A549 (cell line): ENCODE data around the gene ARHGEF3. TPM values are rescaled to one million over a fixed set of nuclear protein-coding genes. Genes with fewer than 3 reads are reported as not detected.
A peak's percentile ranks its signal among the peaks of the same experiment; 100 is the strongest.

Experiments used
- ATAC-seq, 2 experiments: fragments of 200-7000 bp in 1 of 2; fragments of >200 bp in 1 of 2; cut with Nextera tagmentation in 1 of 2; cut with Tn5 transposase in 1 of 2; 3 replicates each; pipeline versions ENCODE4 v1.8.0 to v1.9.1; 2018 to 2020; ENCODE audit warnings: mild to moderate bottlenecking in 1 of 2, moderate library complexity in 1 of 2
- CTCF ChIA-PET: fragments of 300-600 bp; sonication (Branson Sonifier 250); formaldehyde crosslinking; extraction: SDS; loops from one replicate; lab custom pipeline; 2021; ENCODE audit warnings: antibody characterized with exemption, inconsistent platforms; lab: Yijun Ruan, JAX
- POLR2A ChIA-PET: fragments of 350-600 bp; formaldehyde crosslinking; extraction: SDS; loops from one replicate; lab custom pipeline; 2021; ENCODE audit warnings: antibody characterized with exemption, inconsistent platforms; lab: Yijun Ruan, JAX
- DNase-seq, 2 experiments: peaks; one replicate each; pipeline versions ENCODE4 v3.0.0 to v3.0.0-alpha.2; 2011 to 2016; ENCODE audit warnings: low read depth in 1 of 2, low spot score in 1 of 2
- FAIRE-seq: peaks from 2 replicates; lab custom pipeline; 2011; peaks lifted over from hg19 to GRCh38; lab: Jason Lieb, UNC
- H3K27ac ChIP-seq, 2 experiments: fragments of >200 bp; sonication (Bioruptor Twin); formaldehyde crosslinking; 3 replicates each; pipeline ENCODE4 v1.5.1; 2016 to 2017
- H3K4me1 ChIP-seq: fragments of >200 bp; sonication (Bioruptor Twin); formaldehyde crosslinking; 3 replicates; pipeline ENCODE4 v1.6.1; 2016
- H3K4me2 ChIP-seq: fragments of >200 bp; sonication (Bioruptor Twin); formaldehyde crosslinking; 3 replicates; pipeline ENCODE4 v1.6.1; 2016
- H3K4me3 ChIP-seq: fragments of >200 bp; sonication (Bioruptor Twin); formaldehyde crosslinking; 3 replicates; pipeline ENCODE4 v1.5.1; 2016
- H3K9me3 ChIP-seq: fragments of >200 bp; sonication (Bioruptor Twin); formaldehyde crosslinking; 3 replicates; pipeline ENCODE4 v1.6.1; 2016
- ATOH8 ChIP-seq: fragments of 250-450 bp; sonication (Bioruptor Pico); IDR thresholded peaks from 2 replicates; pipeline ENCODE4 v1.5.0; 2020; ENCODE audit warnings: low read depth, mild to moderate bottlenecking, moderate library complexity
- BCL3 ChIP-seq: fragments of >200 bp; sonication (Bioruptor Twin); formaldehyde crosslinking; IDR thresholded peaks from 3 replicates; pipeline ENCODE4 v1.6.1; 2016
- BHLHE40 ChIP-seq: IDR thresholded peaks from 2 replicates; pipeline ENCODE4 v1.6.1; 2012; ENCODE audit warnings: low read depth, low read length, inconsistent platforms
- CBX2 ChIP-seq: fragments of 200-600 bp; sonication (generic); IDR thresholded peaks from 2 replicates; pipeline ENCODE4 v1.6.1; 2016; ENCODE audit warnings: low read depth, mild to moderate bottlenecking, borderline replicate concordance
- CBX8 ChIP-seq: fragments of 200-600 bp; sonication (generic); IDR thresholded peaks from 2 replicates; pipeline ENCODE4 v1.6.1; 2016
- CEBPB ChIP-seq, 2 experiments: fragments of >200 bp in 1 of 2; sonication (Bioruptor Twin) in 1 of 2; formaldehyde crosslinking in 1 of 2; IDR thresholded peaks; 2 replicates each; pipeline ENCODE4 v1.6.1; 2012 to 2016
- CHD2 ChIP-seq: fragments of 150-350 bp; IDR thresholded peaks from 2 replicates; pipeline ENCODE4 v1.6.1; 2014; ENCODE audit warnings: low read length; ENCODE audit not compliant: partially characterized antibody
- EP300 ChIP-seq, 2 experiments: fragments of >200 bp; sonication (Bioruptor Twin); formaldehyde crosslinking; IDR thresholded peaks; 2 replicates in 1 of 2; 3 replicates in 1 of 2; pipeline ENCODE4 v1.6.1; 2016 to 2017
- FOSB ChIP-seq: fragments of 250-450 bp; sonication (Bioruptor Pico); IDR thresholded peaks from 2 replicates; pipeline ENCODE4 v1.5.0; 2020; ENCODE audit warnings: mild to moderate bottlenecking, moderate library complexity
- FOSL2 ChIP-seq, 2 experiments: fragments of 450-650 bp in 1 of 2; fragments of >200 bp in 1 of 2; sonication (Bioruptor Twin) in 1 of 2; formaldehyde crosslinking; IDR thresholded peaks; 2 replicates each; pipeline versions ENCODE4 v1.5.0 to v1.6.1; 2016 to 2020; ENCODE audit warnings: mild to moderate bottlenecking in 1 of 2, moderate library complexity in 1 of 2
- GATA3 ChIP-seq: IDR thresholded peaks from 2 replicates; pipeline ENCODE4 v1.6.1; 2012; ENCODE audit warnings: borderline replicate concordance
- HDAC2 ChIP-seq: fragments of 200-600 bp; sonication (generic); IDR thresholded peaks from 2 replicates; pipeline ENCODE4 v1.6.1; 2016
- HES2 ChIP-seq: fragments of >200 bp; sonication (Bioruptor Twin); formaldehyde crosslinking; IDR thresholded peaks from 2 replicates; pipeline ENCODE4 v1.6.1; 2016
- HEYL ChIP-seq: fragments of 250-450 bp; sonication (Bioruptor Pico); IDR thresholded peaks from 2 replicates; pipeline ENCODE4 v1.8.0; 2021; ENCODE audit warnings: mild to moderate bottlenecking, moderate library complexity
- HMGXB4 ChIP-seq: fragments of 250-450 bp; sonication (Bioruptor Pico); IDR thresholded peaks from 2 replicates; pipeline ENCODE4 v1.5.0; 2021; ENCODE audit warnings: mild to moderate bottlenecking, moderate library complexity, borderline replicate concordance
- HOXB5 ChIP-seq: fragments of 250-450 bp; sonication (Bioruptor Pico); IDR thresholded peaks from 2 replicates; pipeline ENCODE4 v1.5.0; 2020; ENCODE audit warnings: mild to moderate bottlenecking, moderate library complexity
- MAX ChIP-seq: IDR thresholded peaks from 2 replicates; pipeline ENCODE4 v1.6.1; 2012
- MYC ChIP-seq: IDR thresholded peaks from 2 replicates; pipeline ENCODE4 v1.6.1; 2012; ENCODE audit warnings: mild to moderate bottlenecking, inconsistent platforms, low read length, improper control_type of control experiment, borderline replicate concordance
- NPAS2 ChIP-seq: fragments of 250-450 bp; sonication (Bioruptor Pico); IDR thresholded peaks from 2 replicates; pipeline ENCODE4 v1.8.0; 2022; ENCODE audit warnings: mild to moderate bottlenecking, moderate library complexity, borderline replicate concordance
- POLR2AphosphoS2 ChIP-seq: conservative IDR thresholded peaks from 2 replicates; pipeline ENCODE4 v1.6.1; 2012; ENCODE audit warnings: low read length, improper control_type of control experiment, inconsistent platforms
- RCOR1 ChIP-seq: fragments of 150-350 bp; IDR thresholded peaks from 2 replicates; pipeline ENCODE4 v1.6.1; 2014; ENCODE audit warnings: antibody characterized with exemption, low read length, low read depth
- RFX5 ChIP-seq: fragments of 450-650 bp; IDR thresholded peaks from 2 replicates; pipeline ENCODE4 v1.7.1; 2014; ENCODE audit warnings: antibody characterized with exemption, mild to moderate bottlenecking, moderate library complexity
- SREBF2 ChIP-seq: fragments of 450-650 bp; IDR thresholded peaks from 2 replicates; pipeline ENCODE4 v1.6.1; 2014; ENCODE audit warnings: mild to moderate bottlenecking, moderate library complexity
- USF2 ChIP-seq: fragments of 450-650 bp; IDR thresholded peaks from 2 replicates; pipeline ENCODE4 v1.6.1; 2014; ENCODE audit warnings: antibody characterized with exemption
- ZC3H11A ChIP-seq: fragments of 450-650 bp; IDR thresholded peaks from 2 replicates; pipeline ENCODE4 v1.6.1; 2014; ENCODE audit warnings: antibody characterized with exemption, mild to moderate bottlenecking
- ZFP36 ChIP-seq: fragments of 450-650 bp; IDR thresholded peaks from 2 replicates; pipeline ENCODE4 v1.6.1; 2014; ENCODE audit warnings: borderline replicate concordance; ENCODE audit not compliant: partially characterized antibody
- WGBS: methylation state at CpG from one replicate; pipeline ENCODE4 v1.1.6; 2017; ENCODE audit errors: missing lambda C conversion rate; 5-methylcytosine and 5-hydroxymethylcytosine counted together
- polyA plus RNA-seq, 4 experiments: library from polyadenylated mRNA; depleted of rRNA in 3 of 4; stranded (reverse); fragments of >200 nt; fragmentation: RNase III in 1 of 4; extraction: RNeasy Plus Mini Kit Qiagen cat#74134 plus additional on column Dnase treatment in 1 of 4; gene quantifications; 2 replicates in 3 of 4; 3 replicates in 1 of 4; pipeline ENCODE4 v1.2.3, GENCODE V29; 2011 to 2017

Gene ARHGEF3
- polyA plus RNA-seq, 2 of the 4 experiments (the other 2 are of a cell fraction): 7.3 to 10.6 TPM

- ATAC-seq (no peak), DNase-seq (no peak), FAIRE-seq (no peak)
- no peaks in the 10 kb centered on the region for H3K9me3 ChIP-seq
- WGBS: 36% methylated on average over 6 of the region's 6 CpGs
- peaks cover 30% of the 10 kb centered on the region for H3K4me1 ChIP-seq
- H3K27ac ChIP-seq: no peak overlapping the region
- ChIA-PET CTCF (no interaction called here), POLR2A (no interaction called here)
- TF ChIP-seq ZFP36: no peak
- no peak for TF ChIP-seq HEYL (CRISPR knock-in tag)
- no peak for TF ChIP-seq HES2
- TF ChIP-seq HMGXB4: no peak
- no peak for TF ChIP-seq CBX2
- TF ChIP-seq CEBPB (IDR thresholded peaks at IDR 0.05): no peak
- no peak for TF ChIP-seq NPAS2 (CRISPR knock-in tag)
- H3K4me3 ChIP-seq: no peak overlapping the region
- H3K4me2 ChIP-seq: peak overlapping the region; percentile 44
Measured at GRCh38 chr3:56835650-56836227, 34.0 kb upstream of the ARHGEF3 start.

- 94% methylated on average over 2 of the region's 2 CpGs for WGBS
- POLR2A ChIA-PET: no interaction called here
Measured at GRCh38 chr3:56833536-56833935, 31.8 kb upstream of the ARHGEF3 start.

More at GRCh38 chr3:56833536-56833935, 31.8 kb upstream of the ARHGEF3 start:
- Histone ChIP-seq H3K4me3 (no peak overlapping the region), H3K27ac (no peak overlapping the region), H3K4me2 (no peak overlapping the region), H3K4me1 (peaks cover 14% of the 10 kb centered on the region), H3K9me3 (no peaks in the 10 kb centered on the region)
- ATAC-seq: no peak
- CTCF ChIA-PET: interaction anchor here (0.7 to 0.9 kb wide), 2 partner anchors 64 to 155 kb away, joined by 3 read pairs; no protein-coding TSS in a partner anchor
- no peak for FAIRE-seq
- DNase-seq: no peak
- no peak for TF ChIP-seq MYC
- TF ChIP-seq MAX: no peak
- no peak for TF ChIP-seq ATOH8
- TF ChIP-seq FOSL2 (IDR thresholded peaks at IDR 0.05): no peak
- TF ChIP-seq FOSL2 (CRISPR knock-in tag; IDR thresholded peaks at IDR 0.05): no peak
- no peak for TF ChIP-seq POLR2AphosphoS2
- no peak for TF ChIP-seq EP300 (IDR thresholded peaks at IDR 0.05)
- TF ChIP-seq CBX8: no peak
- no peak for TF ChIP-seq BCL3
- no peak for TF ChIP-seq GATA3
- TF ChIP-seq HDAC2: no peak
- no peak for TF ChIP-seq BHLHE40
- TF ChIP-seq RCOR1: no peak
- no peak for TF ChIP-seq FOSB (CRISPR knock-in tag)
- no peak for TF ChIP-seq HMGXB4
- TF ChIP-seq RFX5: no peak
- no peak for TF ChIP-seq USF2
- TF ChIP-seq ZC3H11A: no peak
- no peak for TF ChIP-seq HOXB5 (CRISPR knock-in tag)
- TF ChIP-seq CHD2: no peak
- TF ChIP-seq SREBF2: no peak
